Measurements from ENCODE around the gene PANK2. TPM values are rescaled to one million over a fixed set of nuclear protein-coding genes. Genes with fewer than 3 reads are reported as not detected.
A peak's percentile ranks its signal among the peaks of the same experiment; 100 is the strongest.

Gene PANK2
- total and polyA plus RNA-seq, 10 of the 15 experiments (the other 5 are each of a cell fraction or from before 2014, with no cell fraction given), result 13.2 to 43.4 (median 33.3) TPM

DNA sequence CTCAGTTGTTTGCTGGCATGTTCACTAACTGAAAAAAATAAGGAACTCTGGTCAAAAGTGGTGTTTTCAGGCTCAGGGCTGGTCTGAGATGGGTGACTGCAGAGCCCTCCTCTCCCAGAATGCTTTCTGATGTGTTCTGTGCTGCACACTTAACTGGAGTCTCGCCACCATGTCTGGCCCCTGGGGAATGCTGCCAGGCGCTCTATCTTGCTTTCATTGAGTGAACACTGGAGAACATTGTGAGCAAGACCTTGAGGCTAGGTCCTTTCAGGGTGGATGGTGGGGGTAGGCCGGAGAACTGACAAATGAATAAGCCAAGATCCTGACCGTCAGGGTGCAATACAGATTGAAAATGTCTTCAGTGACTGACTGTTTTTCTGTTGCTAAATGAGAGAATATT is 19.5 kb downstream of the PANK2 start:
- Histone ChIP-seq H3K27me3 (replicated peaks in 1 of 2; ENCODE audit: control insufficient read depth in 2 of 2, insufficient read depth in 2 of 2, low read length in 1 of 2) (no peaks in the 10 kb centered on the region), H3K4me2 (ENCODE audit: control insufficient read depth, insufficient read depth) (peak overlapping the region; percentile 22; the same call in 1 of the 2 replicates), H3K79me2 (ENCODE audit: control insufficient read depth, insufficient read depth, low read length) (peaks cover 76% of the 10 kb centered on the region), H3K27ac (ENCODE audit: control insufficient read depth, insufficient read depth) (peak overlapping the region; percentile 42; the same call in 1 of the 2 replicates), H2AFZ (ENCODE audit: control insufficient read depth, low read depth, low read length) (no peak overlapping the region), H4K20me1 (ENCODE audit: control insufficient read depth, insufficient read depth) (no peaks in the 10 kb centered on the region; the same call in 1 of the 2 replicates), H3K9me3 (replicated peaks; ENCODE audit: control insufficient read depth, insufficient read depth, low read length) (no peaks in the 10 kb centered on the region), H3K4me3 (no peak overlapping the region), H3K9ac (ENCODE audit: control insufficient read depth, insufficient read depth, low read length) (no peak overlapping the region; the same call in 1 of the 2 replicates), H3K36me3 (ENCODE audit: control insufficient read depth in 2 of 2, insufficient read depth in 2 of 2, low read length in 1 of 2) (peaks cover 11 to 30% of the 10 kb centered on the region in 2 experiments), H3K4me1 (ENCODE audit: control insufficient read depth, insufficient read depth, low read length) (peaks cover 48% of the 10 kb centered on the region)
- ATAC-seq (no peak), FAIRE-seq (no peak), DNase-seq (ENCODE audit: low read depth, low spot score) (no peak)
- BruUV-seq (replicated peaks), result no TSS peak
- ChIA-PET RAD21 (ENCODE audit: unreplicated experiment) (interaction anchor here (4.0 kb wide), 1 partner anchor 16 kb away, joined by 41 read pairs; no protein-coding TSS in a partner anchor), POLR2A (interaction anchor here (3.7 kb wide), 1 partner anchor 16 kb away, joined by 68 read pairs; no protein-coding TSS in a partner anchor), SMC1A (ENCODE audit: uncharacterized antibody, unreplicated experiment) (no interaction called here), CTCF (interaction anchor here (1.4 kb wide), 1 partner anchor 64 kb away, joined by 3 read pairs; no protein-coding TSS in a partner anchor)
- 1% methylated on average over 4 of the region's 4 CpGs for WGBS (ENCODE audit: insufficient coverage, insufficient replicate concordance, low lambda C conversion rate, missing lambda C conversion rate)
- intact Hi-C loops (cut with micrococcal nuclease; ENCODE audit: unreplicated experiment) (loop anchor here (5.0 kb wide), 1 partner anchor 111 kb away; the partner anchor contains the start of gene CDC25B), in situ Hi-C loops (cut with MboI) (no loop called here)
- TF ChIP-seq, protein P1, sequence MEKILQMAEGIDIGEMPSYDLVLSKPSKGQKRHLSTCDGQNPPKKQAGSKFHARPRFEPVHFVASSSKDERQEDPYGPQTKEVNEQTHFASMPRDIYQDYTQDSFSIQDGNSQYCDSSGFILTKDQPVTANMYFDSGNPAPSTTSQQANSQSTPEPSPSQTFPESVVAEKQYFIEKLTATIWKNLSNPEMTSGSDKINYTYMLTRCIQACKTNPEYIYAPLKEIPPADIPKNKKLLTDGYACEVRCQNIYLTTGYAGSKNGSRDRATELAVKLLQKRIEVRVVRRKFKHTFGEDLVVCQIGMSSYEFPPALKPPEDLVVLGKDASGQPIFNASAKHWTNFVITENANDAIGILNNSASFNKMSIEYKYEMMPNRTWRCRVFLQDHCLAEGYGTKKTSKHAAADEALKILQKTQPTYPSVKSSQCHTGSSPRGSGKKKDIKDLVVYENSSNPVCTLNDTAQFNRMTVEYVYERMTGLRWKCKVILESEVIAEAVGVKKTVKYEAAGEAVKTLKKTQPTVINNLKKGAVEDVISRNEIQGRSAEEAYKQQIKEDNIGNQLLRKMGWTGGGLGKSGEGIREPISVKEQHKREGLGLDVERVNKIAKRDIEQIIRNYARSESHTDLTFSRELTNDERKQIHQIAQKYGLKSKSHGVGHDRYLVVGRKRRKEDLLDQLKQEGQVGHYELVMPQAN (conservative IDR thresholded peaks at IDR 0.05), result no peak
- peak; percentile 39 for TF ChIP-seq MEF2B (IDR thresholded peaks at IDR 0.05; ENCODE audit: partially characterized antibody, poor library complexity, severe bottlenecking)
- TF ChIP-seq, protein P2, sequence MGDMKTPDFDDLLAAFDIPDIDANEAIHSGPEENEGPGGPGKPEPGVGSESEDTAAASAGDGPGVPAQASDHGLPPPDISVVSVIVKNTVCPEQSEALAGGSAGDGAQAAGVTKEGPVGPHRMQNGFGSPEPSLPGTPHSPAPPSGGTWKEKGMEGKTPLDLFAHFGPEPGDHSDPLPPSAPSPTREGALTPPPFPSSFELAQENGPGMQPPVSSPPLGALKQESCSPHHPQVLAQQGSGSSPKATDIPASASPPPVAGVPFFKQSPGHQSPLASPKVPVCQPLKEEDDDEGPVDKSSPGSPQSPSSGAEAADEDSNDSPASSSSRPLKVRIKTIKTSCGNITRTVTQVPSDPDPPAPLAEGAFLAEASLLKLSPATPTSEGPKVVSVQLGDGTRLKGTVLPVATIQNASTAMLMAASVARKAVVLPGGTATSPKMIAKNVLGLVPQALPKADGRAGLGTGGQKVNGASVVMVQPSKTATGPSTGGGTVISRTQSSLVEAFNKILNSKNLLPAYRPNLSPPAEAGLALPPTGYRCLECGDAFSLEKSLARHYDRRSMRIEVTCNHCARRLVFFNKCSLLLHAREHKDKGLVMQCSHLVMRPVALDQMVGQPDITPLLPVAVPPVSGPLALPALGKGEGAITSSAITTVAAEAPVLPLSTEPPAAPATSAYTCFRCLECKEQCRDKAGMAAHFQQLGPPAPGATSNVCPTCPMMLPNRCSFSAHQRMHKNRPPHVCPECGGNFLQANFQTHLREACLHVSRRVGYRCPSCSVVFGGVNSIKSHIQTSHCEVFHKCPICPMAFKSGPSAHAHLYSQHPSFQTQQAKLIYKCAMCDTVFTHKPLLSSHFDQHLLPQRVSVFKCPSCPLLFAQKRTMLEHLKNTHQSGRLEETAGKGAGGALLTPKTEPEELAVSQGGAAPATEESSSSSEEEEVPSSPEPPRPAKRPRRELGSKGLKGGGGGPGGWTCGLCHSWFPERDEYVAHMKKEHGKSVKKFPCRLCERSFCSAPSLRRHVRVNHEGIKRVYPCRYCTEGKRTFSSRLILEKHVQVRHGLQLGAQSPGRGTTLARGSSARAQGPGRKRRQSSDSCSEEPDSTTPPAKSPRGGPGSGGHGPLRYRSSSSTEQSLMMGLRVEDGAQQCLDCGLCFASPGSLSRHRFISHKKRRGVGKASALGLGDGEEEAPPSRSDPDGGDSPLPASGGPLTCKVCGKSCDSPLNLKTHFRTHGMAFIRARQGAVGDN (IDR thresholded peaks at IDR 0.05), result peak; percentile 39; the same call in 1 of the 2 replicates

Measured in GM12878 (cell line).